CD4-positive, alpha-beta T cell treated with Interferon gamma for 1 hour (primary cell): ENCODE data around the gene IL31.

Source experiments
- DNase-seq: peaks from one replicate; pipeline ENCODE4 v3.0.0-alpha.2; 2020

IL31 gene

DNA sequence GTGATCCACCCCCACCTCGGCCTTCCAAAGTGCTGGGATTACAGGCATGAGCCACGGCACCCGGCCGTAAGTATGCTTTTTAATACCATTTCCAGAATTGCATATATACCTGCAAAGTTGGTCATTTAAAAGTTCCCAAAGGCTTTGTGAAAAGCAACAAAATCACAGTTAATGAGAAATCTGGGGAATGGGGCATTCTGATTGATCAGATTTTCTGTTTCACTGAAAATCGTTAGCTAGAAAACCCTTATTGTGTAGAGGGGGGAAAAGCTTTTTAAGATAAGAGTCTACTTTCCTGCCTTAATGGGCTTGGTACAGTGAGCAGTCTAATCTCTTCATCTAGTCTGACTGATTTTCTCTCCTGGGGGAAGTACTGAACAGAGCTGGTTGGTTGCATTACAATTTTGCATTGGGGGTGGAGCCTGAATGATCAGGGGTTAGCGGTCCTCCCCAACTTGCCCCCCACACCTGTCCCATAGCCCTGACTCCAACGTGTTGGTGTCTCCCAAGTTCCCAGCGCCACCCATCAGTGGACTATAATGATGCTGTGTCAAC lies 23.8 kb downstream of the IL31 start:
- DNase-seq: no peak

DNA sequence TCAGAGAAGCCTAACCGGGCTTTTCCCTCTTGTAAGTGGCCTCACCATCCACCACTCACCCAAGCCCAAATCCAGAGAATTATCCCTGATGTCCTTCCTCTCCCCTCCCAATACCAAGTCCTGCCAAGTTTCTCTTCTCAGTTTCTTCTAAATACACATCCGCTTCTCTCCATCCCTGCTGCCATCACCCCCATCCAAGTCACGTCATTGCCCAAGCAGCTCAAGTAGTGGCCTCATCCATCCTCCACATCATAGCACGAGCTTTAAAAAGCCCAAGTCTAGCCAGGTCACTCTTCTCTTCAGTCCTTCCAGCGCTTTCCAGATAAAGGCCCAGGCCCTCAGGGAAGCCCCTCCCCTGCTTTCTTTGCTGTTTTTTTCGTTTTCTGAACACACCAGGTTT lies 25.4 kb downstream of the IL31 start:
- DNase-seq: no peak

DNA sequence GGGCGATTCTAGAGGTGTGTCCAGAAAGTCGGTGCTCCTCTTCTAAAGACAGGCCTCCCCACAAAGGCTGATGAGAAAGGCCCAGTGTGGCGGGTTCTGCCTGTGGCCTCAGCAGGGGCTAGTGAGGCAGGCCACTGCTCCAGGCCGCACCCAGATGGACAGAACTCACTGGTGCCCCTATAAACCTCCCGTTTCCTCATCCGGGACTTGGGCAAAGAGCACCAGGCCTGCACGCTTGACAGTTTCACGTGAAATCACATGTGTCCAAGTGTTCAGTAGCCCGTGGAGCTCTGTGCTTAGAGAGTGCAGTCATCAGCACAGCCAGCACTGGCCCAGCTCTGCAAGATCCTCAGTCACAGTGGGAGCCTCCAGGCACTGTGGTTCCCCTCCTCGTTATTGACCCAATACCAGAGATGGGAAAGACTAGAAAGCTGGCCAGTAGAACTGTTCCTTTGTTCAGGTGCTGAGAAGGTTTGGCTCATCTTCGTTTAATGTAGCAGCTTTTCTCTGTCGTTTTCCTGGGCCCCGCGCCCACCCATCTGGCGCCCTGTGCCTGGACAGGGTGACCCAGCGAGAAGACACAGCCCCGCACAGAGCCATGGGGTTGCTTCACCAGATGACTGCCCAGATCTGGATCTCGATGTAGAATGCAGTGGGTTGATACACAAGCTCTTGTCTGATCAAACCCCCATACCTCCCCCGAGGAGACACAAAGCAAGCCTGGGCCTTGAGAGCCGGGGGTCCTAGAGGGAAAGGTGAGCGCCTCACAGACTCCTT lies 26.3 kb downstream of the IL31 start:
- DNase-seq: no peak

DNA sequence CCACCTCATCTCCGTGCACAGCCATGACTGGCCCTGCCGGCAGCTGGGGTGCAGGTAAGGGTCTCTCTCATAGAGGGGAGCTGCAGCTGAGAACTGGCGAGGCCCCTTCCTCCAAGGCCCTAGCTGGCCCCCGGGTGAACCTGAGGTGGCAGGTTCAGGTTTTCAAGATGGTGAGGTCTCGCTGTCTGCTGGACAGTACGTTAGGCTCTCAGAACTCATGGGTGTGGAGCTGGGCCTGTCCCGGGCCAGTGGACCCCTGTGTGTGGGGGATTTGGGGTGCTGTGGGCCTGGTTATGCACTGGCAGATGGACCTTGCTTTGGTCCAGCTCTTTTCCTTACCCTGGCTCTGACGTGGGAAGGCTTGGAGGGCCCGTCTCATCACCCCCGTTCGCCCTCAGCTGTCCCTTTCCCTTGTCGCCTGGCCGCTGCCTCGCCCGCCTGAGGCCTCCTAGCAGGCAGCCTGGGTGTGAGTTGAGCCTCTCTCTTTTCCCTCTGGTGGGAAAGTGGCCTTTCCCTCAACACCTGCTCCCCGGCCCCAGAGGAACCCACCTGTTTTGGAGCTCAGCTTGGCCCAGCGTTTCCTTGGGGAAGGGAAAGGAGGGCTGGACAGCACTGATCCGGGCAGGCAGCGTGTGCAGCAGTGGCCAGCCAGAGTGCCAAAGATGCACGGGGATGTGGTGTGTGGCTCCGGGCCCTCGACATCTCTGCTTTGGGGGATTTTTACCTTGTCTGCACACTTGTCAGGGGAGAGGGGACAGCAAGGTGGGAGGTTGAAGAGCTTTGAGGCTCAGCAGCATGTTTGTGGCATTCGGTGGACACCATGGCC lies 28.3 kb downstream of the IL31 start:
- no peak for DNase-seq

DNA sequence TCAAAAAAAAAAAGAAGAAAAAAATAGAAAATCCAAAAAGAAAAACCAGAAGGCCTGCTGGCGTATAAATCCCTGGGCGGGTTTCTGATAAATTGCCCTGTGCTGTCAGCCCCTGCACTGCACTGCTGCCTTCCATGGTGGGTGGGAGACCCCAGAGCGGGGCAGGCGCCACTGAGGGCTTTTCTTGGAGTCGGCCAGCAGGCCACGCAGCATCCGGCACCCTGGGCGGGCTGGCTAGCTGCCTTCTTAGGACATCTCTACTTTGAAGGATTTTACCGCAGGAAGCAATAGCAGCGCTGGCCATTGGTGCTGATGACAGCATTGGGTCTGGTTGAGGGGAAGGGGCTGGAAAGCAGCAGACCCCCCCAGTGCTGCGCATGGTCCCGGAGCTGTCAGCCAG lies 29.1 kb downstream of the IL31 start:
- no peak for DNase-seq

DNA sequence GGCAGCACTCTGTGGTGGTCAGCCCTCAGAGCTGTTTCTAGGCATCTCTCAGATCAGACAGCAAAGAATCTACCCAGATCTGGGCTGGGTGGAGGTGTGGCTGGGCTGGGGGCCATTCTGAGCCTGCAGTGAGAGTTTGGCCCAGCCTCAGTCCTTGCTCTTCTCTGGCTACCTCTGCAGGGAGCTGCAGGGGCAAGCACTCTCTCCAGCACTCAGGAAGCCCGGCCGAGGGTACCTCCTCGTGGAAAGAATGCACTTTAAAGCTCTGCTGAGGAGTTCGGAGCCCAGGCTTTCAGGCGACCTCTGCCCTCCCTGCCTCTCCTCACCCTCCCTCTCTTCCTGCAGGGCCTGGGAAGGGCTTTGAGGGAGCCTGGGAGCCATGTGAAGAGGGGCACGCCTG lies 31.2 kb downstream of the IL31 start:
- no peak for DNase-seq

DNA sequence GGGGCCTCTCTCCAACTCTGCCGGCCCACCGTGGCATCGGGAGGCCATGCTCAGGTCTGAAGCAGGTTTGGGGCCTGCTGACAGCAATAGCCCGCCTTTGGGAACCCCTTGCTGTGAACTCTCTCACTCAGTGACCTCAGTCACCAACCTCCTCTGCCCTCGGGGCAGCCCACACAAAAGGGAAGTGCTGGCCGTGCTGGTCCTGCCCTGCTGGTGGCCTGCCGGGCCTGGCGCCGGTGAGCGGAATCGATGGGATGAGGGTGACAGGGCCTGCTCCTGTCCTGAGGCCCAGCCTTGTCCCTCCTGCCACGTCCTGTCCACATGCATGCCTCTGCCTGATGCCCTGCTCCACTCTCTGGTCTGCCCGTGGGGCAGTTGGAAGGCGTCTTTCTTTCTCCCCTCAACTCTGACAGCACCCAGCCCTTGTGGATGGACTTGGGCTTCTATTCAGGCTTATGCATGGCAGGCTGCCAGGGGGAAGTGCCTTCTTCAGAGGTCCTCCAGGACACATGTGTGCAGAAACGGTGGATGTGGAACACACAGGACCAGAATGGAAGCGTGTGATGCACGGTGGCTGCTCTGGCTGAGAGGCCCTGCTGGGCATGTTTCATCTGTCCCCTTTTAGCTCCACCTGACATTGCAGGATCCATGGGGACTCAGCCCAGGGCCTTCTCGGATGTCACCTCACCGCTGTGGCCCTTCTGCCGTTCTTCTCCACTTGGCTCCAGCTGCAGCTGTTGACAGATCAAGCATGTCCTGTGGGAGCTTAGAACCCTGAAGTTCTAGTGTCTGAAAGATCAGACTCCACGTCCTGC lies 31.9 kb downstream of the IL31 start:
- DNase-seq: no peak

DNA sequence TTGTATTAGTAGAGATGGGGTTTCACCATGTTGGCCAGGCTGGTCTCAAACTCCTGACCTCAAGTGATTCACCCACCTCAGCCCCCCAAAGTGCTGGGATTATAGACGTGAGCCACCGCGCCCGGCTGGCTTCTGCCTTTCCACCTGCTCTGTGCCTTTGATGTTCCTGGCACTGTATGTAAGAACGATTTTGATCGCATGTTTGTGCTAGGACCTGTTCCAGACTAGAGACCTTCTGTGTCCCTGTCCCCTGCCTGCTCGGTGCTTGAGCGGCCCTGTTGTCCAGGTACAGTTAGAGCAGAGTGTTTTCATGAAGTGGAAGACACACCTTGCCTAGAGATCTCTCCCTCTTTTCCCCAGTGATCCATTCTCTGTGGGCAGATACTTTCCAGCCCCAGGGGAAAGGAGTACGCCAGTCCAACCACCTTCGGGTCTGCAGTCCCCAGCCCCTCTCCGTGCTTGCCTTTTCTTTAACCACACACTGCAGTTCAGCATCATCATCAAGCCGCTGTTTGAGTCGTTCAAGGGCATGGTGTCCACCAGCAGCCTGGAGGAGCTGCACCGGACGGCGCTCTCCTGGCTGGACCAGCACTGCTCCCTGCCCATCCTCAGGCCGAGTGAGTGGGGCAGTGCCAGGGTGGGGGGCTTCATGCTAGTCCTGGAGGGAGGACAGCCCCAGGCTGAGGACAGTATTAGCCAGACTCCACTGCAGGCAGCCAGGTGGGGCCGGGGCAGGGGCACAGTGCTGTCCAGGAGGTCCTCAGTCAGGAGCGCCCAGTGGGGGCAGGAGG lies 33.4 kb downstream of the IL31 start:
- no peak for DNase-seq

DNA sequence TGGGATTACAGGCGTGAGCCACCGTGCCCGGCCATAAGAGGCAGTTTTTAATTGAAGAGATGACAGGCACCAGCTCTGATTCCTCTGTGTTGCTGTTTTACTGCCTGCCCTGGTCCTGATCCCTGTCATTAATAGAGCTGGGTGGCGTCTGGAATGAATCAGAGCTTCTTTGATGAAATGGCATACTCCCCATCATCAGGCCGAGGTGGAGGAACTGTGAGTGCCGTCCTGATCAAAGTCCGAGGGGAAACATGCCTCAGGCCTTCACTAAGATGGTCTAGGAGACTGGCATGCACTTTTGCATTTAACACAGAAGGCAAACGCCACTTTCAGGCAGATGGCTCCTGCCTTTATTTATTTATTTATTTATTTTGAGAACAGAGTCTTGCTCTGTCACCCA lies 34.1 kb downstream of the IL31 start:
- DNase-seq: no peak

DNA sequence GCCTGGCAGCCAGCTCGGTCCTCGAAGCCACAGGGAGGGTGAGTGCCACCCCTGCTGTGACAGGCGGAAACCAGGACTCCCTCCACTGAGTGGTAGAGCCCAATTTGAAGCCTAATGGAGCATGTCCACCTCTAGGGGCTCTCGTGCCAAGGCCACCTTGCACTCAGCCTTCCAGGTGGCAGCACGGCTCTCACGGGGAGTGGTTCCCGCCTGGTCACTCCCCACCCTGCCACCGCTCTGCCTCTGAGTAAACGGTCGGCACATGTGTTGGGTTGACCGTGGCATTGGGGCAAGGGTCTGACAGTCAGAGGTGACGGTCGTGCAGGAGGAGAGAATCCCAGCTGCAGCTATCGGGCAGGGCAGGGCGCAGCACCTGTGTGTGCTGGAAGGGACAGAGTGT lies 34.8 kb downstream of the IL31 start:
- no peak for DNase-seq

DNA sequence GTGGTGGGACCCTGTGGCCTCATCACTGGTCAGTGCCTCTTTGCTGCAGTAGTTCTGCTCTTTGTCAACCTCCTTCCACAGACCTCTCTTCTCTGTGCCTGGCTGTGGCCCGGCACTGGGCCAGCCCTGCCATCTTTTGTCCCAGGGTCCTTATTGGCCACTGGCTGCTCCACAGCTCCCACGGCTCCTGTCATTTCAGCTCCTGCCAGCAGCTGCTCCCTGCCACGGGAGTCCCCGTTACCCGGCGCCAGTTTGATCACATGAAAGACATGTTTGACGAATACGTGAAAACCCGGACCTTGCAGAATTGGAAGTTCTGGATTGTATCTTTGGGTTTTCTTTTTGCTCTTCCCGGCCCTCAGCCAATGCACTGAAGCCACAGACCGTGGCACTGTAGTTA lies 35.4 kb downstream of the IL31 start:
- no peak for DNase-seq

DNA sequence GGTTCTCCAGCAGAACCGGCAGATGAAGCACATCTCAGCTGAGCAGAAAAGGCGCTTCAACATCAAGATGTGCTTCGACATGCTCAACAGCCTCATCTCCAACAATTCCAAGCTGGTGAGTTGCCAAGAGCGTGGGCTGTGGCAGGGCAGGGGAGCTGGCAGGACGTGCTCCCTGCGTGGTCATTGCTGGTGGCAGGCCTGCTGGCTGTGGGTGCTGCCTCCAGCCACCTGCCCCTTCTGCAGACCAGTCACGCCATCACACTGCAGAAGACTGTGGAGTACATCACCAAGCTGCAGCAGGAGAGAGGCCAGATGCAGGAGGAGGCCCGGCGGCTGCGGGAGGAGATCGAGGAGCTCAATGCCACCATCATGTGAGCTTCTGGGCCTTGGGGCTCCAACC lies 35.8 kb downstream of the IL31 start:
- DNase-seq: no peak

DNA sequence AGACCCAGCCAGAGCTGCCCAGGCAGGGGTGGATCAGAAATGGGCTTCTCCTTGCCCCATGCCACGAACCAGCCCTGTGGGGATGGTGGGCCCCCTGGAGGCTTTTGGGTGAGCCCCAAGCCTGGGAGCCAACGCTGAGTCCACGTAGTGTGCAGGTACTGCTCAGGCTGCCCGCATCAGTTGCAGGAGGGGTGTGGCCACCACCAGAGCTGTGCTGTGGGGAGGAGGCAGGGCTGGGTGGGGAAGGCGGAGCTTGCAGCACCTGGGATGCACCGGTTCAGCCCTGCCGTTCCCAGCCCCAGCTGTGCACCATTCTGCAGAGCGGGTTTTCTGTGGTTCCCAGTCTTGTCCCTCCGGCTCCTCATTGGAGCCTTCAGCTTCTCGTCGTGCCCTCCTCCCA lies 36.3 kb downstream of the IL31 start:
- DNase-seq: no peak

DNA sequence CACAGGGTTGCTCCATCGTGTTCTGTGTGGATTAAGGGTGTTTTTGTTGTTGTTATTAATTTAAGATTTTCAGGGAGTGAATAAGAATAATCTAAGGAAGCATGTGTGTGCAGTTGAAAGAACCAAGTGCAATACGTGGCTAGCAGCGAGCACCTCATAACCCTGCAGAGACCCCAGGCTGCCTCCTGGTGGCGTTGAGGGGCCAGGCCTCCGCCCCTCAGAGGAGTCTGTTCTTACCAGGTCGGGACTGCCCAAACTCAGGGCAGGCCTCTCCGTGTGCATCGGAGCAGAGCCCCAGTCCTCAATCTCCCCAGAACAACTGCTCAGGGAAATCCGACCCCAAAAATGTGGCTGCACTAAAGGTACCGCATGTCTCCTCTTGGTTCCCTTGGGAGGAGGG lies 36.8 kb downstream of the IL31 start:
- no peak for DNase-seq

DNA sequence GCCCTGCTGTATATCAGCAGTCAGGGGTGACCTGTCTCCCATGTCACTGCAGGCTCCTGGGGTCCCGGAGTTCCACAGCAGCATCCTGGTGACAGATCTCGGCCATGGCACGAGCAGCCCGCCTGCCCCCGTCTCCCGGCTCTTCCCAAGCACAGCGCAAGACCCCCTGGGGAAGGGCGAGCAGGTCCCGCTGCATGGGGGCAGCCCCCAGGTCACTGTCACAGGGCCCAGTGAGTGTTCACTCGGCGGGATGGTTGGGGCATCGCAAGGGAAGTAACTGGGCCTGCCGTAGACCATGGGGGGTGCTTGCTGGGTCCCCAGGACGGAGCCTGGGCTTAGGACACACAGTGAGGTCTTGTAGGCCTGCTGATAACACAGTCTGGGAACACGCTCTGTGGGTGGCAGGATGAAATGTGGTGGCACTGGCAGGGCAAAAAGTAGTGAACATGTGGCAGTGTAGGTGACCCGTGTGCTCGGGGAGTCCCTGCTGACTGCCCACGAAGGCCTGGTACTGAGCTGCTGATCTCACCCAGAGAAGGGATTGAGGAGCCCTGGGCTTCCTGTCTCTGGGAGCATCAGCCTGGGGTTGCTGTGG lies 38.5 kb downstream of the IL31 start:
- no peak for DNase-seq

DNA sequence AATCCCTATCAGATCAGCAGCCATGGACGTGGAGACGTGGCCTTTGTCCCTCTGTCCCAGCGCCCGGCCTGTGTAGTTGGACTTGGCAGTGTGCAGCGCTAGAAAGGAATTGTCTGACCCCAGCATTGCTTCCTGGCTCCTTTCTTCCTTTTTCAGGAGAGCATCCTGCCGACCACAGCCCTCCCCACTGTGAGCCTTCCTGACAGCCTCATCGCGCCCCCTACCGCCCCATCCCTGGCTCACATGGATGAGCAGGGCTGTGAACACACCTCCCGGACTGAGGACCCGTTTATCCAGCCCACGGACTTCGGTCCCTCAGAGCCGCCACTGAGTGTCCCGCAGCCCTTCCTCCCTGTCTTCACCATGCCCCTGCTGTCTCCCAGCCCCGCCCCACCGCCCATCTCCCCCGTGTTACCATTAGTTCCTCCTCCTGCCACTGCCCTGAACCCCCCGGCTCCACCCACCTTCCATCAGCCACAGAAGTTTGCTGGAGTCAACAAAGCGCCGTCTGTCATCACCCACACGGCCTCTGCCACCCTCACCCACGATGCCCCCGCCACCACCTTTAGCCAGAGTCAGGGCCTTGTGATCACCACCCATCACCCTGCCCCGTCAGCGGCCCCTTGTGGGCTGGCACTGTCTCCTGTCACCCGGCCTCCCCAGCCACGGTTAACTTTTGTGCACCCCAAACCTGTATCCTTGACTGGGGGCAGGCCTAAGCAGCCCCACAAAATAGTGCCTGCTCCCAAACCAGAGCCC lies 40.6 kb downstream of the IL31 start:
- DNase-seq: no peak

DNA sequence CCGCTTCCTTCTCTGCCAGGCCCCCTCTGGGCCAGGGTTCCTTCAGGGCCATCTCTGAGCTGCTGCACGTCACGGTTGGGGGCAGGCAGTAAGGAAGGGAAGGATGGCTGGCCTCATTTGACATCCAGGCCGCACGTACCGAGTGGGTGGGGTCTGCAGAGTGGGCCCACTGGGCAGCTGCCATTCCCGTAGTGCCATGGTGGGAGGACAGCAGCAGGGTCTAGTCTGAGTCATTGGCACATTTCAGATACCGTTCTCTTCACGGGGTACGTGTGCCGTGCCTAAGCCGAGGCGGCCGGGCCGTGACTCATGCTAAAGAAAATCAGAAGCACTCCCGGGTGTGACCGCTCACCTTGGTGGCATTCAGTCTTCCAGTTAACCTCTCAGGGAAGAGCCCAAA lies 43.9 kb downstream of the IL31 start:
- DNase-seq: no peak

DNA sequence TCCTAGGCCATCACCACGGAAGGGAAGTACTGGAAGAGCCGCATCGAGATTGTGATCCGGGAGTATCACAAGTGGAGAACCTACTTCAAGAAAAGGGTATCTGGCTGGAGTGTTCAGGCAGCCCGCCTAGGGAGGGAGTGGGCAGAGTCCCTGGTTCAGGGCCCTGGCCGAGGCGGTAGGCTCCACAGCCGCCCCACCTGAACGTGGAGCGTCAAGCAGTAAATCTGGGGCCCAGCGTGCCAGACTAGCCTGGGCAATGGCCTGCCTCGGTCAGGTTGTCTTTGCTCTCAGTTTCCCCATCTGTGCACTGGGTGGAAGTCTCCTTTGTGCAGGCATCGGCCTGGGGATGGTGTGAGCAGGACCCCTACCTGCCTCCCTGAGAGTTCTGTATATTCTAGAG lies 44.9 kb downstream of the IL31 start:
- no peak for DNase-seq

DNA sequence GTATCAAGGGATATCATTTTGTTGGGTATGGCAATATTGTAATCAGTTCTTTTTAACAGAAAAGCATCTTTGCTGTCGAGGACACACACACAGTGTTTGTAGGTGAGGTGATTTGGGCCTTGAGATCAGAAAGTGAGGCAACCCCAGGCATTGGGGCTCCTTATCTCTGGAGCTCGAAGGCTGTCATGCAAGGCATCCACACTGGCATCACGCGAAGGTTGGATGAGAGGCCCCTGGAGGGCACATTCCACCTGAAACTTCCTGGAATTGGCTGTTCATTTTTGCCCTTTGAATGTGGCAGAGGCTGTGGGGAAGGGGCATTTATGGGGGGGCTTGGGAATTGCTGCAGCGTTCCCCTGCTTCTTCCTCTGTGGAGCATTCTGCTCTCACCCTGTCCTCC lies 45.5 kb downstream of the IL31 start:
- no peak for DNase-seq

DNA sequence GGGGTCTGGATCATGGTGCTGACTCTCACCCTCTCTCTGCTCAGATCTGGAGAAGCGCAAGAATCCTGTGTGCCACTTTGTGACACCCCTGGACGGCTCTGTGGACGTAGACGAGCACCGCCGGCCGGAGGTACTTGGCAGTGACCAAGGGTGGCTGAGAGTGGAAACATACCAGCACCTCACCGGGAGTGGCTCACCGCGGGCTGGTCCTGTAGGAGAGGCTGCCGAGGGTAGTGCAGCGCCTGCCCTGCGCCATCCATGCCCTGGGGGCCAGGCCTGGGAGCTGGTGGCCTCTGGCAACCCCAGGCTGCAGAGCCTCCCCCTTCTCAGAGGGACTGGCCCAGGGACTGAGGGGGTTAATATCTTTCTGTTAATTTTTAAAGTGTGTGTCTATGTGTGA lies 46.2 kb downstream of the IL31 start:
- no peak for DNase-seq
